ENCODE measurements around the gene SI. TPM values are rescaled to one million over a fixed set of nuclear protein-coding genes. Genes with fewer than 3 reads are reported as not detected.

SI gene
- total RNA-seq, 4 donors from 2014 or later = not detected

DNA sequence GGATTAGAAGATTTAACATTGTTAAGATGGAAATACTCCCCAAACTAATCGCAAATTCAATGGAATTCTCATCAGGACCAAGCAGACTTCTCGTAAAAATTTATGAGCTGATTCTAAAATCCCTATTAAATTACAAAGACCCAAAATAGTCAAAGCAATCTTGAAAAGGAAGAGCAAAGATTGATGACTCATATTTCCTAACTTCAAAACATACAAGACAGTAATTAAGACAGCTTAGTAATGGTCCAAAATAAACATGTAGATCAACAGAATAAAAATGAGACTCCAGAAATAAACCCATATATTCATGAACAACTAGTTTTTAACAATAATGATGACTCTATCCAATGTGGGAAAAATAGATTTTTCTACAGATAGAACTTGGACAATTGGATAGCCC is 148.7 kb downstream of the SI start:
- intact Hi-C loops (cut with DNase I) = no loop called here
- Histone ChIP-seq H3K9me3 (peaks cover 0 to 12% (median 0%) of the 10 kb centered on the region in 3 donors), H3K4me3 (no peak overlapping the region), H3K4me1 (no peaks in the 10 kb centered on the region), H3K27me3 (no peaks in the 10 kb centered on the region), H3K27ac (no peak overlapping the region), H3K36me3 (no peaks in the 10 kb centered on the region)
- 70 to 74% methylated on average over 2 of the region's 2 CpGs for WGBS, 2 donors
- TF ChIP-seq, protein P1, sequence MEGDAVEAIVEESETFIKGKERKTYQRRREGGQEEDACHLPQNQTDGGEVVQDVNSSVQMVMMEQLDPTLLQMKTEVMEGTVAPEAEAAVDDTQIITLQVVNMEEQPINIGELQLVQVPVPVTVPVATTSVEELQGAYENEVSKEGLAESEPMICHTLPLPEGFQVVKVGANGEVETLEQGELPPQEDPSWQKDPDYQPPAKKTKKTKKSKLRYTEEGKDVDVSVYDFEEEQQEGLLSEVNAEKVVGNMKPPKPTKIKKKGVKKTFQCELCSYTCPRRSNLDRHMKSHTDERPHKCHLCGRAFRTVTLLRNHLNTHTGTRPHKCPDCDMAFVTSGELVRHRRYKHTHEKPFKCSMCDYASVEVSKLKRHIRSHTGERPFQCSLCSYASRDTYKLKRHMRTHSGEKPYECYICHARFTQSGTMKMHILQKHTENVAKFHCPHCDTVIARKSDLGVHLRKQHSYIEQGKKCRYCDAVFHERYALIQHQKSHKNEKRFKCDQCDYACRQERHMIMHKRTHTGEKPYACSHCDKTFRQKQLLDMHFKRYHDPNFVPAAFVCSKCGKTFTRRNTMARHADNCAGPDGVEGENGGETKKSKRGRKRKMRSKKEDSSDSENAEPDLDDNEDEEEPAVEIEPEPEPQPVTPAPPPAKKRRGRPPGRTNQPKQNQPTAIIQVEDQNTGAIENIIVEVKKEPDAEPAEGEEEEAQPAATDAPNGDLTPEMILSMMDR (IDR thresholded peaks at IDR 0.05) = no peak
- no peak for TF ChIP-seq POLR2A (IDR thresholded peaks at IDR 0.05)
- DNase-seq = no peak

Small RNAs within 50 kb of the gene (small RNA-seq; reads per million reads assigned to genes)
- 0 reads per million in 4 donors for gene RF00019

Other genes starting within 250 kb of the SI start
- 1 to 10 TPM in 1 of 4 donors, under 1 TPM in 3; 0.08 to 5.1 (median 0.51) TPM for gene SLITRK3, start 117.9 kb upstream of the SI start, total RNA-seq